Measurements from ENCODE around the gene ATXN7. TPM values are rescaled to one million over a fixed set of nuclear protein-coding genes. Genes with fewer than 3 reads are reported as not detected.
A peak's percentile ranks its signal among the peaks of the same experiment; 100 is the strongest.

Gene ATXN7
- total RNA-seq, 3 donors from 2014 or later: 19.9 to 26.7 (median 23.7) TPM

- peaks cover 35% of the 10 kb centered on the region for H3K36me3 Mint-ChIP-seq (ENCODE audit: insufficient read depth)
- H3K4me3 Mint-ChIP-seq: peak overlapping the region; percentile 75
- DNase-seq: no peak
- peak; percentile 67 to 78 for ATAC-seq
- H3K4me1 Mint-ChIP-seq (ENCODE audit: low read depth): peaks cover 85% of the 10 kb centered on the region
- H3K27me3 Mint-ChIP-seq (ENCODE audit: low read depth): no peaks in the 10 kb centered on the region
- no peaks in the 10 kb centered on the region for H3K9me3 Mint-ChIP-seq
These were observed 116.4 kb downstream of the ATXN7 start for GRCh38 chr3:63980019-63980418.

DNA sequence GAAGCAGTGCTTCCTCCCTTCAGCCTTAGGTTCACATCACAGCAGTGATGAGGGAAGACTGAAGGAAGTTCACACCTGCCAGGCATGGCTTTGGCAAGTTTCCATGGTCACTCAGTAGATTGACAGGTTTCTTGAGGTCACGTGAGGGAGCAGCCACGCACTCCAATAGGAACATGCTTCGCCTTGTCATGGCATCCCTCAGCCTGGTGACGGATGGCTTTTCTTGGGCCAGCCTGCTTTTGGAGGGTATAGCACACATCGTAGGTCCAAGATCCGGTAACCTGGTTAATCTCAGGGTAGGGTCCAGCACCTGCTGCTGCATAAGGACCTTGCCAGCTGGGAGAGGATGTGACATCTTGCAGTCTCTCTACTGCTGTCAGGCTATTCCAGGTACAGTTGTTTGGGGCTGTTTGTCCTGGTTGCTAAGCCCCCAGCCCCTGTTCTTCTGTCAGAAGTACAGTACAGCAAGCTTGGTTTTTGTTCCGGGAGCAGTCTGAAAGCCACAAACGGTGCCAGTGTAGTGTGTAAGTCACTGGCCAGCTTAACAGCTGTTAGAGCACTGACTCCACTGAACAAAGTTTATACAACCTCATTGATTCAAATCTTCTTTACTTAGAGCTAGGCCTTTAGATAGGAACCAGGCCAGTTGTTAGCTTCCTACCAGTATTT lies 117.3 kb downstream of the ATXN7 start:
- Mint-ChIP-seq H3K9me3 (no peaks in the 10 kb centered on the region), H3K4me1 (ENCODE audit: low read depth) (peaks cover 88% of the 10 kb centered on the region), H3K4me3 (no peak overlapping the region), H3K27me3 (ENCODE audit: low read depth) (no peaks in the 10 kb centered on the region), H3K36me3 (ENCODE audit: insufficient read depth) (peaks cover 44% of the 10 kb centered on the region)
- ATAC-seq (no peak), DNase-seq (no peak)

DNA sequence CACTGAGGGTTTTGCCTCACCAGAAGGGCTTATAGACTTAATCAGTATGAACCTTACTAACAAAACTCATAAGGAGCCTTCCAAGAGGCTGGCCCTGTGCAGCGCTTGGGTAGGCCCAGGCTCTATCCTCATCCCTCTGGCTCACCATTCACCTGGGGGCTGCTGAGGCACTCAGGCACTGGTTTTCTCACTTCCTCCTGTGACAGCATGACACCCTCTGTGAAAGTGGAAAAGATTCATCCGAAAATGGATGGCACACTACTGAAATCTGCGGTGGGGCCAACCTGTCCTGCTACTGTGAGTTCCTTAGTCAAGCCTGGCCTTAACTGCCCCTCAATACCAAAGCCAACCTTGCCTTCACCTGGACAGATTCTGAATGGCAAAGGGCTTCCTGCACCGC lies 118.3 kb downstream of the ATXN7 start:
- peaks cover 86% of the 10 kb centered on the region for H3K4me1 Mint-ChIP-seq (ENCODE audit: low read depth)
- H3K27me3 Mint-ChIP-seq (ENCODE audit: low read depth): no peaks in the 10 kb centered on the region
- no peak for DNase-seq
- H3K36me3 Mint-ChIP-seq (ENCODE audit: insufficient read depth): peaks cover 47% of the 10 kb centered on the region
- no peaks in the 10 kb centered on the region for H3K9me3 Mint-ChIP-seq
- H3K4me3 Mint-ChIP-seq: no peak overlapping the region
- no peak for ATAC-seq

DNA sequence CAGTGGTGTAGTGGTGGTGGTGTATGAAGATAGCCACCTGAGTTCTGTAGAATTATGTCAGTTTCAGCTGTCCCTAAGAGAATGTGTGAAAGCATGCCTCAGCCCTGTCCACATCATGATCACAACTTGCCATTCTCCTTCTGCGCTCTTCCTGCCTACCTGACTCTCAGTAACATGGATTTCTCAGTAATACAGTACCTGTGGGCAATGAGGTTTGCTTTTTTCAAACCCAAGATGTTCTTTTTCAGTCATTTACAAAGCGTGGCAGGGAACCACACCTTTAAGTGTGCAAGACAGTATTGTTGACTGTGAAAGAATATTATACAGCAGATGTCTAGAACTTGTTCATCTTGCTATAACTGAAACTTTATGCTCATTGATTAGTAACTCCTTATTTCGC lies 120.7 kb downstream of the ATXN7 start:
- DNase-seq: no peak
- H3K4me1 Mint-ChIP-seq (ENCODE audit: low read depth): peaks cover 68% of the 10 kb centered on the region
- no peaks in the 10 kb centered on the region for H3K27me3 Mint-ChIP-seq (ENCODE audit: low read depth)
- H3K4me3 Mint-ChIP-seq: no peak overlapping the region
- peaks cover 67% of the 10 kb centered on the region for H3K36me3 Mint-ChIP-seq (ENCODE audit: insufficient read depth)
- no peak for ATAC-seq
- no peaks in the 10 kb centered on the region for H3K9me3 Mint-ChIP-seq

DNA sequence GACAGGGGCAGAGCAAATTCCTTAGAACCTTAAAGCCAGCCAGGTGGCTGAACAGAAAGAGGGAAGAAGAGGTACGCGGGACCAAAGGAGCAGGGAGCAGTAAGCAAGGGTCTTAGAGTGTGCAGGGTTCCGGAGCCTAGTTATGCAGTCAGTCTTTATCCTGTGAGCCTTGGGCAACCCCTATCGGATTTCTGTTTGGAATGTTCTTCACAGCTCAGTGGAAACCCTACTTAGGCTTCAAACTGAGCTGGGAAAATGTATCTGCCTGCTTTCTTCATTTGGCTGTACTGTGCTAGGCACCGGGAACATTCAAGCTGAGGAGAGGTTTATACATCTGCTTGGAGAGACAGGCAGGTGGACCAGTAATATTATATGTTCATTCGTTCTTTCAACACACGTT lies 122.5 kb downstream of the ATXN7 start:
- no peak for ATAC-seq
- Mint-ChIP-seq H3K9me3 (no peaks in the 10 kb centered on the region), H3K4me1 (ENCODE audit: low read depth) (peaks cover 50% of the 10 kb centered on the region), H3K36me3 (ENCODE audit: insufficient read depth) (peaks cover 70% of the 10 kb centered on the region), H3K27me3 (ENCODE audit: low read depth) (no peaks in the 10 kb centered on the region), H3K4me3 (no peak overlapping the region)
- no peak for DNase-seq

- Mint-ChIP-seq H3K4me1 (ENCODE audit: low read depth) (peaks cover 43% of the 10 kb centered on the region), H3K27me3 (ENCODE audit: low read depth) (no peaks in the 10 kb centered on the region)
These were observed 123.2 kb downstream of the ATXN7 start for GRCh38 chr3:63986831-63987230.

DNA sequence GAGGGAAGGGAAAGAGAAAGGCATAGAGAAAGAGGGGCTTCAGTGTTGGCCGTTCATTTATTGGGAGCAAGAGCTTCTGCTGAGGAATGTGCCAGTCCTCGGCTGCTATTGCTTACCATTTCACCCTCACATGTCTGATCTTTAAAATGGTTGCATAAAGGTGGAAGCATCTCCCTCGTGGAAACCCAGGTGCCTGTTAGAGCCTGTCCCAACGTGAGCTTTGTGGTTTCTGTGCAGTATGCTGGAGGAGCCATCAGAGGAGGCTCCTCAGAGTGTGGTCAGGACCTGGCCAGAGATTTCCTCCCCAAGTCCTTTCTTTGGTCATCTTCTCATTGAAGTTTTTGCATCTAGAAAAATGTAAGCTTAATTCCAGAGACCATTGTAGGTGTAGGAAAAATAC lies 125.3 kb downstream of the ATXN7 start:
- H3K36me3 Mint-ChIP-seq (ENCODE audit: insufficient read depth): peaks cover 63% of the 10 kb centered on the region
- peaks cover 39% of the 10 kb centered on the region for H3K4me1 Mint-ChIP-seq (ENCODE audit: low read depth)
- H3K4me3 Mint-ChIP-seq: no peak overlapping the region
- DNase-seq (no peak), ATAC-seq (no peak)
- no peaks in the 10 kb centered on the region for H3K27me3 Mint-ChIP-seq (ENCODE audit: low read depth)
- no peaks in the 10 kb centered on the region for H3K9me3 Mint-ChIP-seq

More at GRCh38 chr3:63986831-63987230, 123.2 kb downstream of the ATXN7 start:
- H3K4me3 Mint-ChIP-seq: no peak overlapping the region
- no peak for DNase-seq
- peaks cover 64% of the 10 kb centered on the region for H3K36me3 Mint-ChIP-seq (ENCODE audit: insufficient read depth)
- H3K9me3 Mint-ChIP-seq: no peaks in the 10 kb centered on the region
- no peak for ATAC-seq

DNA sequence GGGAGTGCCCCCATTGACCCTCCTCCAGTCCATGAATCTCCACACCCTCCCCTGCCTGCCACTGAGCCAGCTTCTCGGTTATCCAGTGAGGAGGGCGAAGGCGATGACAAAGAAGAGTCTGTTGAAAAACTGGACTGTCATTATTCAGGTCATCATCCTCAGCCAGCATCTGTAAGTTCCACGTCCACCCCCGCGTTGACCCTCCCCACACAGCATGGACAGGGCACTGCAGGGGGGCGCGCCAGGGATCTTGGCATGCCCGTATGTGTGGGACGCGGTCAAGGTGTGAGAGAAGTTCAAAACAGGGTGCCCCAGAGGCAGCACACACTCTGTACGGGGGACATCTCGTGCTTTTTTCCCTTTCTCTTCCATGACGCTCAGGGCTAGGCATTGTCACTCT lies 126.5 kb downstream of the ATXN7 start:
- no peak overlapping the region for H3K4me3 Mint-ChIP-seq

DNA sequence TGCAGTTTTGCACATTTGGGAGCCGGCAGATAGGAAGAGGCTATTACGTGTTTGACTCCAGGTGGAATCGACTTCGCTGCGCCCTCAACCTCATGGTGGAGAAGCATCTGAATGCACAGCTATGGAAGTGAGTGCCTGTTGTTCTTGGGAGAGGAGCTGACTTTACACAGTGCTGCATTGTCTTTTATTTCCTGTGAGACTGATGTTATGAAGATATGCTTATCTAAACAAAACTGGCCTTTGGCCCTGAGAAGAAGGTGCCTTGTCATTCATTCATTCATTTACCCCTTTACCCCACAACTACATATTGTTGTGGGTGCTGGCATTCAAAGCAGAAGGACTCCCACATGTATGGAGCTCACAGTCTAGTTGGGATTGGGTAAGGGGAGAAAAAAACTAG lies 127.1 kb downstream of the ATXN7 start:
- Mint-ChIP-seq H3K9me3 (no peaks in the 10 kb centered on the region), H3K36me3 (ENCODE audit: insufficient read depth) (peaks cover 62% of the 10 kb centered on the region), H3K4me3 (no peak overlapping the region), H3K27me3 (ENCODE audit: low read depth) (no peaks in the 10 kb centered on the region), H3K4me1 (ENCODE audit: low read depth) (peaks cover 38% of the 10 kb centered on the region)
- ATAC-seq: no peak
- no peak for DNase-seq

More for the DNA sequence above, 126.5 kb downstream of the ATXN7 start:
- ATAC-seq: no peak
- DNase-seq: no peak
- H3K4me1 Mint-ChIP-seq (ENCODE audit: low read depth): peaks cover 38% of the 10 kb centered on the region
- H3K27me3 Mint-ChIP-seq (ENCODE audit: low read depth): no peaks in the 10 kb centered on the region
- H3K36me3 Mint-ChIP-seq (ENCODE audit: insufficient read depth): peaks cover 62% of the 10 kb centered on the region
- no peaks in the 10 kb centered on the region for H3K9me3 Mint-ChIP-seq

DNA sequence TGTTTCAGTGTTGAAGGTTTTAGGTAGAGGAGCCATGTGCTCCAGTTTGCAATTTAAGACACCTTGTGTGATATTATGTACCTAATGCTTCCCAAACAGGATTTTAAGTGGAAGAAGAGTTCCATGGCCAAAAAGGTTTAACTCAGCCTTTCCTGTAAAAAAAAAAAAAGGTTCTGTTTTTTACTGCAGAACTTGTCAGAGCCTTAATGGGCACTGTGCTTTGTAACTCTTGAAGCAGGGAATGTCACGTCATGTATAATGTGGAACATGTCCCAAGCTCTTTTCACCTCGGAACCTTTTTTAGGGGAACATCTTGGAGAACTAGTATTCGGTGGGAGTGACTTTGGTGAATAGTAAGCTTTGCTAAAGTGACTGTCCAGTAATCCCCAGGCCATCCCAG lies 128.0 kb downstream of the ATXN7 start:
- Mint-ChIP-seq H3K27me3 (ENCODE audit: low read depth) (no peaks in the 10 kb centered on the region), H3K4me3 (no peak overlapping the region), H3K9me3 (no peaks in the 10 kb centered on the region), H3K36me3 (ENCODE audit: insufficient read depth) (peaks cover 66% of the 10 kb centered on the region), H3K4me1 (ENCODE audit: low read depth) (peaks cover 33% of the 10 kb centered on the region)
- DNase-seq: no peak
- ATAC-seq: no peak

- Mint-ChIP-seq H3K36me3 (ENCODE audit: insufficient read depth) (peaks cover 65% of the 10 kb centered on the region), H3K4me1 (ENCODE audit: low read depth) (peaks cover 27% of the 10 kb centered on the region), H3K4me3 (no peak overlapping the region), H3K9me3 (no peaks in the 10 kb centered on the region), H3K27me3 (ENCODE audit: low read depth) (no peaks in the 10 kb centered on the region)
- DNase-seq (no peak), ATAC-seq (no peak)
These were observed 129.0 kb downstream of the ATXN7 start for GRCh38 chr3:63992516-63993209.

DNA sequence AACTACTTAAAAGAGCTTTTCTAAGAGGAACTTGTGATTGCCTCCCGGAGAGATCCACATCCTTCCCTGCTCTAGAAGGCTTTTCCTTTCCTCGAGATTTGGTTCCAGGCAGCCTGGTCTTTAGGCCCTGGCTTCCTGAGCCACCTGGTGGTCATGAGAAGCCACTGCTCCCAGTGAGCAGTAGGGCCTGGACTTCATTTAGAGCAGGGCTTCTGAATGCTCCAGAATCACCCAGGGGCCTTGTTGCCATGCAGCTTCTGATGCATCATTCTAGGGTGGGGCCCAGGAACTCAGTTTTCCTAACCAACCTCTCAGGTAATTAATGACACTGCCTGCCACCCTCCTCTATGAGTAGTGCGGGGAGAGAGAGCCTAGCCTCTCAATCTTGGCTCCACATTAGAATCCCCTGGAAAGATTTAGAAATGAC lies 130.0 kb downstream of the ATXN7 start:
- H3K4me3 Mint-ChIP-seq: no peak overlapping the region
- H3K36me3 Mint-ChIP-seq (ENCODE audit: insufficient read depth): peaks cover 64% of the 10 kb centered on the region
- peak; percentile 87 to 93 for ATAC-seq
- DNase-seq: peak; percentile 33
- peaks cover 25% of the 10 kb centered on the region for H3K4me1 Mint-ChIP-seq (ENCODE audit: low read depth)
- H3K27me3 Mint-ChIP-seq (ENCODE audit: low read depth): no peaks in the 10 kb centered on the region
- H3K9me3 Mint-ChIP-seq: no peaks in the 10 kb centered on the region

DNA sequence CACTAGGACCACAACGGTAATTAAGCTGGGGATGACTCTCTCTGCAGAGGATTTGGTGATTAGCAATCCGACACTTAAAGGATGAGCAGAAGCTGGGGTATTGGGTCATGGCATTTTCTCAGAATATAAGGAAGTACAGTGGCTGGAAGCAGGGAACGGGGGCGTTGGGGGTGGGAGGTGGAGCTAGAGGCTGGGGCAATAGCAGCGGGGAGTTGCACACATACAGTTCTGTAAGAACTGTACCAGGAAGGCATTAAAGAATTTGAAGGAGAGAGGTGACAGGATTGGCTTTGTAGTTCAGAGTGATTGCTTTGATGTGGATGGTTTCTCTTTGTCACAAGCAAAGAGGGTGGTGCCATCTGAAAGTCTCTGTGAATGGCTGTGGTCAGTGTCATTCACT lies 131.4 kb downstream of the ATXN7 start:
- Mint-ChIP-seq H3K4me3 (no peak overlapping the region), H3K36me3 (ENCODE audit: insufficient read depth) (peaks cover 65% of the 10 kb centered on the region)
- no peak for ATAC-seq

GRCh38 chr3:63998852-63999754 lies 135.4 kb downstream of the ATXN7 start:
- ATAC-seq (no peak), DNase-seq (no peak)
- Mint-ChIP-seq H3K27me3 (ENCODE audit: low read depth) (no peaks in the 10 kb centered on the region), H3K4me1 (ENCODE audit: low read depth) (peaks cover 22% of the 10 kb centered on the region), H3K9me3 (no peaks in the 10 kb centered on the region), H3K36me3 (ENCODE audit: insufficient read depth) (peaks cover 66% of the 10 kb centered on the region), H3K4me3 (no peak overlapping the region)

More for the DNA sequence above, 131.4 kb downstream of the ATXN7 start:
- DNase-seq: no peak
- no peaks in the 10 kb centered on the region for H3K9me3 Mint-ChIP-seq
- peaks cover 24% of the 10 kb centered on the region for H3K4me1 Mint-ChIP-seq (ENCODE audit: low read depth)
- no peaks in the 10 kb centered on the region for H3K27me3 Mint-ChIP-seq (ENCODE audit: low read depth)
